HL-60/S4 treated with phorbol 12-myristate 13-acetate at 8.2 ng/mL for 4 days and 3 days (cell line): Measurements from ENCODE around the gene DOHH.
"Not testable (repeated sequence)": the region's sequence is repeated elsewhere in the genome, so short reads cannot be mapped to it uniquely, and the experiment has no call there.

Source experiments
- in situ Hi-C: fragments of 300-500 bp; cut with MboI; formaldehyde crosslinking; loops from 2 replicates; pipeline ENCODE4 v1.15.0; 2022; ENCODE audit warnings: low sequenced_read_pairs

The DOHH gene

GRCh38 chr19:3463714-3464586, 36.5 kb downstream of the DOHH start:
- in situ Hi-C loops: no loop called here

GRCh38 chr19:3462991-3463713, 37.3 kb downstream of the DOHH start:
- in situ Hi-C loops: no loop called here

- in situ Hi-C loops: no loop called here
Observed at GRCh38 chr19:3459965-3460582, 40.4 kb downstream of the DOHH start.

- in situ Hi-C loops: no loop called here
Observed at GRCh38 chr19:3459089-3459881, 41.2 kb downstream of the DOHH start.

GRCh38 chr19:3458229-3459088, 42.0 kb downstream of the DOHH start:
- in situ Hi-C loops: no loop called here

- in situ Hi-C loops: no loop called here
Observed at GRCh38 chr19:3457528-3458228, 42.8 kb downstream of the DOHH start.

- in situ Hi-C loops: no loop called here
Observed at GRCh38 chr19:3456925-3457527, 43.4 kb downstream of the DOHH start.

- in situ Hi-C loops: no loop called here
Observed at GRCh38 chr19:3455960-3456601, 44.4 kb downstream of the DOHH start.

- in situ Hi-C loops: no loop called here
Observed at GRCh38 chr19:3455393-3455955, 45.0 kb downstream of the DOHH start.

GRCh38 chr19:3454656-3455392, 45.6 kb downstream of the DOHH start:
- in situ Hi-C loops: no loop called here

- in situ Hi-C loops: no loop called here
Observed at GRCh38 chr19:3453840-3454239, 46.6 kb downstream of the DOHH start.

GRCh38 chr19:3452942-3453214, 47.6 kb downstream of the DOHH start:
- in situ Hi-C loops: not testable (repeated sequence)

GRCh38 chr19:3452171-3452941, 48.1 kb downstream of the DOHH start:
- in situ Hi-C loops: no loop called here

- in situ Hi-C loops: no loop called here
Observed at GRCh38 chr19:3451451-3451866, 49.0 kb downstream of the DOHH start.

- in situ Hi-C loops: no loop called here
Observed at GRCh38 chr19:3450796-3451411, 49.6 kb downstream of the DOHH start.

GRCh38 chr19:3448616-3449334, 51.7 kb downstream of the DOHH start:
- in situ Hi-C loops: loop anchor here (25.0 kb wide), 1 partner anchor 111 kb away; no protein-coding TSS in a partner anchor
